ENCODE data around the gene SNAP91. TPM values are rescaled to one million over a fixed set of nuclear protein-coding genes. Genes with fewer than 3 reads are reported as not detected.

Gene SNAP91
- total RNA-seq, 1 donor from 2014 or later, result 2.1 TPM

- no peak for TF ChIP-seq CTCF (IDR thresholded peaks at IDR 0.05; ENCODE audit: unreplicated experiment)
- no peak for DNase-seq (ENCODE audit: low spot score, unreplicated experiment)
- Mint-ChIP-seq H3K27ac (no peak overlapping the region), H3K9me3 (ENCODE audit: low read depth) (no peaks in the 10 kb centered on the region), H3K4me1 (ENCODE audit: low read depth) (peaks cover 13% of the 10 kb centered on the region), H3K27me3 (no peaks in the 10 kb centered on the region), H3K4me3 (ENCODE audit: low read depth) (no peak overlapping the region), H3K36me3 (ENCODE audit: insufficient read depth) (no peaks in the 10 kb centered on the region)
Measured at GRCh38 chr6:83517500-83517899, 191.4 kb downstream of the SNAP91 start.

GRCh38 chr6:83514866-83515466 lies 193.9 kb downstream of the SNAP91 start:
- DNase-seq (ENCODE audit: low spot score, unreplicated experiment), result peak; percentile 14

GRCh38 chr6:83514466-83514865 lies 194.4 kb downstream of the SNAP91 start:
- DNase-seq (ENCODE audit: low spot score, unreplicated experiment), result no peak
- peaks cover 14% of the 10 kb centered on the region for H3K4me1 Mint-ChIP-seq (ENCODE audit: low read depth)
- H3K4me3 Mint-ChIP-seq (ENCODE audit: low read depth), result no peak overlapping the region
- no peak for TF ChIP-seq CTCF (IDR thresholded peaks at IDR 0.05; ENCODE audit: unreplicated experiment)
- H3K27me3 Mint-ChIP-seq, result no peaks in the 10 kb centered on the region
- H3K9me3 Mint-ChIP-seq (ENCODE audit: low read depth), result no peaks in the 10 kb centered on the region
- no peak overlapping the region for H3K27ac Mint-ChIP-seq
- no peaks in the 10 kb centered on the region for H3K36me3 Mint-ChIP-seq (ENCODE audit: insufficient read depth)

More at GRCh38 chr6:83514866-83515466, 193.9 kb downstream of the SNAP91 start:
- H3K9me3 Mint-ChIP-seq (ENCODE audit: low read depth), result no peaks in the 10 kb centered on the region
- H3K4me1 Mint-ChIP-seq (ENCODE audit: low read depth), result peaks cover 14% of the 10 kb centered on the region
- no peak overlapping the region for H3K4me3 Mint-ChIP-seq (ENCODE audit: low read depth)
- H3K27ac Mint-ChIP-seq, result no peak overlapping the region
- no peaks in the 10 kb centered on the region for H3K27me3 Mint-ChIP-seq
- peak; percentile 92 for TF ChIP-seq CTCF (IDR thresholded peaks at IDR 0.05; ENCODE audit: unreplicated experiment)
- no peaks in the 10 kb centered on the region for H3K36me3 Mint-ChIP-seq (ENCODE audit: insufficient read depth)

- TF ChIP-seq CTCF (IDR thresholded peaks at IDR 0.05; ENCODE audit: unreplicated experiment), result peak; percentile 85
- no peaks in the 10 kb centered on the region for H3K27me3 Mint-ChIP-seq
- H3K36me3 Mint-ChIP-seq (ENCODE audit: insufficient read depth), result no peaks in the 10 kb centered on the region
- peak; percentile 56 for DNase-seq (ENCODE audit: low spot score, unreplicated experiment)
- peaks cover 14% of the 10 kb centered on the region for H3K4me1 Mint-ChIP-seq (ENCODE audit: low read depth)
- H3K27ac Mint-ChIP-seq, result peak within 1 kb of the TSS; percentile 83
- H3K4me3 Mint-ChIP-seq (ENCODE audit: low read depth), result peak within 1 kb of the TSS; percentile 75
- no peaks in the 10 kb centered on the region for H3K9me3 Mint-ChIP-seq (ENCODE audit: low read depth)
Measured at GRCh38 chr6:83511901-83512681, 196.8 kb downstream of the SNAP91 start, which contains the start of gene PRSS35. Gene PRSS35, plus strand, starts transcription at chr6:83512534. Its CDS starts 10,908 bp downstream, at chr6:83523442.

GRCh38 chr6:83511266-83511665 lies 197.6 kb downstream of the SNAP91 start:
- DNase-seq (ENCODE audit: low spot score, unreplicated experiment), result no peak
- peak overlapping the region; percentile 75 for H3K4me3 Mint-ChIP-seq (ENCODE audit: low read depth)
- no peak for TF ChIP-seq CTCF (IDR thresholded peaks at IDR 0.05; ENCODE audit: unreplicated experiment)
- no peak overlapping the region for H3K27ac Mint-ChIP-seq
- H3K4me1 Mint-ChIP-seq (ENCODE audit: low read depth), result peaks cover 14% of the 10 kb centered on the region
- H3K36me3 Mint-ChIP-seq (ENCODE audit: insufficient read depth), result no peaks in the 10 kb centered on the region
- H3K27me3 Mint-ChIP-seq, result no peaks in the 10 kb centered on the region
- H3K9me3 Mint-ChIP-seq (ENCODE audit: low read depth), result no peaks in the 10 kb centered on the region
